Endothelial cell of umbilical vein (primary cell): ENCODE results near the gene FAM20A. TPM values are rescaled to one million over a fixed set of nuclear protein-coding genes. Genes with fewer than 3 reads are reported as not detected.

Source experiments
- BruUV-seq: library from RNA; stranded (reverse); fragments of 400-500 nt; replicated peaks from 2 replicates; lab custom pipeline; 2021; lab: Mats Ljungman, UMichigan
- CTCF ChIA-PET: fragments of 300-600, 350-600 bp; sonication (Branson Sonifier 250); formaldehyde crosslinking; loops from one replicate; lab custom pipeline; 2021; ENCODE audit warnings: antibody characterized with exemption, inconsistent platforms; lab: Charles Lee
- POLR2A ChIA-PET: fragments of 300-600, 350-600 bp; sonication (Branson Sonifier 250); formaldehyde crosslinking; loops from one replicate; lab custom pipeline; 2021; ENCODE audit warnings: antibody characterized with exemption, inconsistent platforms; lab: Charles Lee
- DNase-seq: peaks from one replicate; pipeline ENCODE4 v3.0.0-alpha.2; 2011; ENCODE audit warnings: low read depth, low spot score
- FAIRE-seq: peaks from 2 replicates; lab custom pipeline; 2011; peaks lifted over from hg19 to GRCh38; lab: Jason Lieb, UNC
- H2AFZ ChIP-seq: 2 replicates; pipeline ENCODE4 v1.6.0; 2012; ENCODE audit warnings: low read depth, low read length, control low read depth, inconsistent platforms
- H3K27ac ChIP-seq: 2 replicates; pipeline ENCODE4 v1.5.1; 2011; ENCODE audit warnings: low read depth, mild to moderate bottlenecking, control low read depth, low read length, moderate library complexity; ENCODE audit not compliant: insufficient read depth
- H3K27me3 ChIP-seq, 2 experiments: 2 replicates each; pipeline versions ENCODE4 v1.6.0 to v1.6.1; 2011; ENCODE audit warnings: low read length in 2 of 2, mixed read lengths in 1 of 2; ENCODE audit not compliant: control insufficient read depth in 2 of 2, insufficient read depth in 2 of 2
- H3K36me3 ChIP-seq, 2 experiments: 2 replicates in 1 of 2; 3 replicates in 1 of 2; pipeline ENCODE4 v1.5.1; 2011; ENCODE audit warnings: low read length in 2 of 2, mild to moderate bottlenecking in 1 of 2, moderate library complexity in 1 of 2; ENCODE audit not compliant: control insufficient read depth in 2 of 2, insufficient read depth in 2 of 2; ENCODE audit errors: extremely low read depth in 1 of 2
- H3K4me1 ChIP-seq: 3 replicates; pipeline ENCODE4 v1.5.1; 2011; ENCODE audit warnings: mild to moderate bottlenecking, low read length; ENCODE audit not compliant: control insufficient read depth, insufficient read depth; ENCODE audit errors: extremely low read depth
- H3K4me2 ChIP-seq: 2 replicates; pipeline ENCODE4 v1.6.1; 2011; ENCODE audit warnings: low read length, control low read depth, mixed read lengths; ENCODE audit not compliant: insufficient read depth
- H3K4me3 ChIP-seq, 3 experiments: fragments of 200-600 bp in 1 of 3; sonication (generic), shearing (Covaris generic) in 1 of 3; replicated peaks in 1 of 3; 2 replicates each; pipeline ENCODE4 v1.5.1; 2011 to 2016; ENCODE audit warnings: control low read depth in 3 of 3, low read length in 3 of 3, mild to moderate bottlenecking in 2 of 3, inconsistent platforms in 1 of 3, low read depth in 1 of 3, moderate library complexity in 1 of 3; ENCODE audit not compliant: insufficient read depth in 1 of 3
- H3K79me2 ChIP-seq: 2 replicates; pipeline ENCODE4 v1.6.0; 2012; ENCODE audit warnings: low read length, inconsistent platforms; ENCODE audit not compliant: control insufficient read depth, insufficient read depth
- H3K9ac ChIP-seq: replicated peaks from 2 replicates; pipeline ENCODE3; 2011; ENCODE audit warnings: low read length, control low read depth; ENCODE audit not compliant: insufficient read depth; ENCODE audit errors: extremely low read depth
- H3K9me1 ChIP-seq: replicated peaks from 3 replicates; pipeline ENCODE4 v1.6.0; 2011; ENCODE audit warnings: mild to moderate bottlenecking, low read length; ENCODE audit not compliant: control insufficient read depth, insufficient read depth; ENCODE audit errors: extremely low read depth
- H3K9me3 ChIP-seq: replicated peaks from 2 replicates; pipeline ENCODE4 v1.5.1; 2012; ENCODE audit warnings: low read length, inconsistent platforms; ENCODE audit not compliant: control insufficient read depth, insufficient read depth
- H4K20me1 ChIP-seq: replicated peaks from 2 replicates; pipeline ENCODE3; 2011; ENCODE audit warnings: mild to moderate bottlenecking, low read length; ENCODE audit not compliant: control insufficient read depth, insufficient read depth; ENCODE audit errors: extremely low read depth
- POLR2A ChIP-seq: IDR thresholded peaks from 2 replicates; pipeline ENCODE4 v1.6.1; 2012; ENCODE audit warnings: low read depth, mild to moderate bottlenecking, control low read depth, low read length
- POLR2AphosphoS5 ChIP-seq: IDR thresholded peaks from 2 replicates; pipeline ENCODE4 v1.6.1; 2012; ENCODE audit warnings: low read depth, mild to moderate bottlenecking, control low read depth, low read length, moderate library complexity; ENCODE audit not compliant: insufficient read depth
- dilution Hi-C: fragments of 300-500 bp; cut with MboI; formaldehyde crosslinking; loops from one replicate; pipeline ENCODE4 v1.15.0; 2019; ENCODE audit warnings: low sequenced_read_pairs; ENCODE audit not compliant: extremely low pct_ligation_motif_present
- intact Hi-C: fragments of 100-400 bp; cut with micrococcal nuclease; formaldehyde crosslinking; loops from one replicate; pipeline ENCODE4 v1.10.0; 2022
- polyA plus RNA-seq, 4 experiments: library from polyadenylated mRNA; depleted of rRNA in 3 of 4; stranded (reverse) in 3 of 4; unstranded in 1 of 4; fragments of >200 nt; gene quantifications; 2 replicates each; pipeline versions ENCODE4 v1.2.1 to v1.2.3, GENCODE V29; 2011 to 2012; ENCODE audit warnings: missing spikeins in 1 of 4
- total RNA-seq: library from RNA; stranded (reverse); gene quantifications from 2 replicates; pipeline ENCODE4 v1.2.3, GENCODE V29; 2021
- TF ChIP-seq, protein P1 (sequence below): IDR thresholded peaks from 2 replicates; pipeline ENCODE4 v1.6.1; 2011; ENCODE audit not compliant: insufficient read depth, insufficient read length
- TF ChIP-seq, protein P2 (sequence below), 2 donors: IDR thresholded peaks; 1 replicate in 1 of 2; 2 replicates in 1 of 2; pipeline ENCODE4 v1.5.1; 2011; ENCODE audit warnings: low read length in 2 of 2, mild to moderate bottlenecking in 2 of 2, moderate library complexity in 2 of 2, control low read depth in 1 of 2, inconsistent platforms in 1 of 2, low read depth in 1 of 2; ENCODE audit not compliant: insufficient read depth in 1 of 2; ENCODE audit errors: extremely low read depth in 1 of 2

Gene FAM20A
- total and polyA plus RNA-seq, 2 donors (not counting 3 experiments of a cell fraction or from before 2014, with no cell fraction given): not detected

DNA sequence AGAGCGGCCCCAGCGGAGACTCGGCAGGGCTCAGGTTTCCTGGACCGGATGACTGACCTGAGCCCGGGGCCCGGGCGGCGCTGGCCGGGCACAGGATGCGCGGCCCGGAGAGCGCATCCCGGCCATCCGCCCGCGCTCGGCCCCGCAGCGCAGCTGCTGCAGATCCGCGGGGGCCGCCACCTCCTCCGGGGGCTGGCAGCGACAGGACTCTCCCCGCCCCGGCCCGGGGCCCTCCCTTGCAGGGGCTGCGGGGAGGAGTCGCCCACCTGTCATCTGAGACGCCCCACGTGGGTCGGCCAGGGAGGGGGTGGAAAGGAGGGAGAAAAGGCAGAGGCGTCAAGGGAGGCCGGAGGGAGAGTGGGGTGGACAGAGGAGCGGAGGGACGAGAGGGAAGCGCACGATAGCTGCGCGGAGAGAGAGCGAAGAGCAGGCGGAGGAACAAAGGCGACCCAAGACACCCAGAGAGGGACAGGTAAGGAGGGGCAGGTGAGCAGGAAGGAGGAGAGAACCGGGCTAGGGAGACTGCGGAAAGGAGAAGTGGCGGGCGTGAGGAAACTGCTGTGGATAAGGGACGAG lies 89.4 kb downstream of the FAM20A start:
- H3K4me3 ChIP-seq: peak overlapping the region; percentile 0 to 84 (median 83)
- ChIA-PET CTCF (no interaction called here), POLR2A (no interaction called here)
- FAIRE-seq: no peak
- dilution Hi-C loops (no loop called here), intact Hi-C loops (loop anchor here (5.0 kb wide), 1 partner anchor 254 kb away; no protein-coding TSS in a partner anchor)
- BruUV-seq: no TSS peak
- TF ChIP-seq POLR2A (no peak), POLR2AphosphoS5 (no peak)
- TF ChIP-seq, protein P1, sequence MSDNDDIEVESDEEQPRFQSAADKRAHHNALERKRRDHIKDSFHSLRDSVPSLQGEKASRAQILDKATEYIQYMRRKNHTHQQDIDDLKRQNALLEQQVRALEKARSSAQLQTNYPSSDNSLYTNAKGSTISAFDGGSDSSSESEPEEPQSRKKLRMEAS: peak; percentile 39
- no peaks in the 10 kb centered on the region for H3K36me3 ChIP-seq
- peak overlapping the region; percentile 86 for H2AFZ ChIP-seq
- peak overlapping the region; percentile 19 for H3K4me2 ChIP-seq
- H3K4me1 ChIP-seq: peaks cover 18% of the 10 kb centered on the region
- H3K9me3 ChIP-seq: no peaks in the 10 kb centered on the region
- no peaks in the 10 kb centered on the region for H3K27me3 ChIP-seq
- H3K9ac ChIP-seq: peak overlapping the region; percentile 97
- H3K79me2 ChIP-seq: peaks cover 39% of the 10 kb centered on the region
- no peaks in the 10 kb centered on the region for H3K9me1 ChIP-seq
- peak; percentile 55 for DNase-seq
- peak overlapping the region; percentile 86 for H3K27ac ChIP-seq
- H4K20me1 ChIP-seq: peaks cover 3% of the 10 kb centered on the region

- Histone ChIP-seq H3K9me1 (no peaks in the 10 kb centered on the region), H3K9me3 (no peaks in the 10 kb centered on the region), H3K27ac (no peak overlapping the region), H3K27me3 (no peaks in the 10 kb centered on the region), H3K9ac (peak overlapping the region; percentile 97), H3K36me3 (no peaks in the 10 kb centered on the region), H4K20me1 (peaks cover 3% of the 10 kb centered on the region), H3K4me1 (peaks cover 18% of the 10 kb centered on the region), H3K79me2 (peaks cover 36% of the 10 kb centered on the region), H2AFZ (peak overlapping the region; percentile 86), H3K4me2 (peak overlapping the region; percentile 19), H3K4me3 (peak overlapping the region in 1 of 3 experiments; percentile 84)
- ChIA-PET POLR2A (no interaction called here), CTCF (interaction anchor here (1.1 kb wide), 1 partner anchor 9 kb away, joined by 3 read pairs; no protein-coding TSS in a partner anchor)
- FAIRE-seq (no peak), DNase-seq (no peak)
- TF ChIP-seq, protein P2, sequence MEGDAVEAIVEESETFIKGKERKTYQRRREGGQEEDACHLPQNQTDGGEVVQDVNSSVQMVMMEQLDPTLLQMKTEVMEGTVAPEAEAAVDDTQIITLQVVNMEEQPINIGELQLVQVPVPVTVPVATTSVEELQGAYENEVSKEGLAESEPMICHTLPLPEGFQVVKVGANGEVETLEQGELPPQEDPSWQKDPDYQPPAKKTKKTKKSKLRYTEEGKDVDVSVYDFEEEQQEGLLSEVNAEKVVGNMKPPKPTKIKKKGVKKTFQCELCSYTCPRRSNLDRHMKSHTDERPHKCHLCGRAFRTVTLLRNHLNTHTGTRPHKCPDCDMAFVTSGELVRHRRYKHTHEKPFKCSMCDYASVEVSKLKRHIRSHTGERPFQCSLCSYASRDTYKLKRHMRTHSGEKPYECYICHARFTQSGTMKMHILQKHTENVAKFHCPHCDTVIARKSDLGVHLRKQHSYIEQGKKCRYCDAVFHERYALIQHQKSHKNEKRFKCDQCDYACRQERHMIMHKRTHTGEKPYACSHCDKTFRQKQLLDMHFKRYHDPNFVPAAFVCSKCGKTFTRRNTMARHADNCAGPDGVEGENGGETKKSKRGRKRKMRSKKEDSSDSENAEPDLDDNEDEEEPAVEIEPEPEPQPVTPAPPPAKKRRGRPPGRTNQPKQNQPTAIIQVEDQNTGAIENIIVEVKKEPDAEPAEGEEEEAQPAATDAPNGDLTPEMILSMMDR (IDR thresholded peaks at IDR 0.05; ENCODE audit: extremely low read depth in 1 of 2, insufficient read depth in 1 of 2, low read depth in 1 of 2, low read length in 2 of 2): peak in 1 of 2 donors; percentile 8
- TF ChIP-seq, protein P1: no peak
- intact Hi-C loops (loop anchor here (5.0 kb wide), 1 partner anchor 254 kb away; no protein-coding TSS in a partner anchor), dilution Hi-C loops (no loop called here)
- no TSS peak for BruUV-seq
Observed at GRCh38 chr17:68511254-68511670, 89.9 kb downstream of the FAM20A start.
